GM23338 (cell line): Measurements from ENCODE around the gene POU5F2. TPM values are rescaled to one million over a fixed set of nuclear protein-coding genes. Genes with fewer than 3 reads are reported as not detected.

Experiments
- ATAC-seq: fragments of 200-7000 bp; cut with Tn5 transposase; 3 replicates; pipeline ENCODE4 v1.9.1; 2020
- DNase-seq: peaks from one replicate; pipeline ENCODE4 v3.0.0-alpha.2; 2015; ENCODE audit warnings: low spot score
- H2AFZ ChIP-seq: fragments of 200-600 bp; sonication (generic); 2 replicates; pipeline ENCODE4 v1.8.0; 2016; ENCODE audit warnings: antibody characterized with exemption, mild to moderate bottlenecking, moderate library complexity
- H3F3A ChIP-seq: fragments of 200-600 bp; sonication (generic); replicated peaks from 2 replicates; pipeline ENCODE4 v1.8.0; 2017; ENCODE audit warnings: antibody characterized with exemption, mixed run types, low read depth
- H3K27ac ChIP-seq: fragments of 200-600 bp; sonication (generic); 2 replicates; pipeline ENCODE4 v1.6.1; 2016; ENCODE audit warnings: low read depth
- H3K27me3 ChIP-seq: fragments of 200-600 bp; sonication (generic); 2 replicates; pipeline ENCODE4 v1.8.0; 2016; ENCODE audit warnings: mild to moderate bottlenecking, mixed run types, moderate library complexity; ENCODE audit not compliant: insufficient read depth
- H3K36me3 ChIP-seq: fragments of 200-600 bp; sonication (generic); 2 replicates; pipeline ENCODE4 v1.8.0; 2016; ENCODE audit warnings: mild to moderate bottlenecking; ENCODE audit not compliant: insufficient read depth
- H3K4me1 ChIP-seq: fragments of 200-600 bp; sonication (generic); 2 replicates; pipeline ENCODE4 v1.8.0; 2016; ENCODE audit warnings: mild to moderate bottlenecking, moderate library complexity; ENCODE audit not compliant: insufficient read depth
- H3K4me2 ChIP-seq: fragments of 200-600 bp; sonication (generic); 2 replicates; pipeline ENCODE4 v1.7.1; 2017; ENCODE audit warnings: mixed run types
- H3K4me3 ChIP-seq: fragments of 200-600 bp; sonication (generic); 2 replicates; pipeline ENCODE4 v1.6.1; 2016; ENCODE audit warnings: mixed run types
- H3K79me2 ChIP-seq: fragments of 200-600 bp; sonication (generic); replicated peaks from 2 replicates; pipeline ENCODE4 v1.8.0; 2017; ENCODE audit warnings: mild to moderate bottlenecking; ENCODE audit not compliant: insufficient read depth
- H3K9me2 ChIP-seq: fragments of 200-600 bp; sonication (generic); 2 replicates; pipeline ENCODE4 v1.8.0; 2017; ENCODE audit not compliant: insufficient read depth
- H4K20me1 ChIP-seq: fragments of 200-600 bp; sonication (generic); replicated peaks from 2 replicates; pipeline ENCODE4 v1.8.0; 2017; ENCODE audit warnings: mild to moderate bottlenecking; ENCODE audit not compliant: insufficient read depth
- H3K27ac Mint-ChIP-seq: 2 replicates; pipeline ENCODE4 v1.8.0; 2020; ENCODE audit warnings: inconsistent platforms, mild to moderate bottlenecking, moderate library complexity, mixed read lengths
- H3K27me3 Mint-ChIP-seq: 3 replicates; pipeline ENCODE4 v1.8.0; 2022; ENCODE audit warnings: low read depth, mild to moderate bottlenecking, moderate library complexity, mixed read lengths, inconsistent platforms; ENCODE audit not compliant: insufficient read depth, poor library complexity
- H3K36me3 Mint-ChIP-seq: 3 replicates; pipeline ENCODE4 v1.8.0; 2021; ENCODE audit warnings: low read depth, mild to moderate bottlenecking, inconsistent platforms, moderate library complexity, mixed read lengths
- H3K4me1 Mint-ChIP-seq: 3 replicates; pipeline ENCODE4 v1.8.0; 2020; ENCODE audit warnings: mild to moderate bottlenecking, inconsistent platforms, mixed read lengths
- H3K4me3 Mint-ChIP-seq: 3 replicates; pipeline ENCODE4 v1.8.0; 2021; ENCODE audit warnings: moderate library complexity, mild to moderate bottlenecking, inconsistent platforms, mixed read lengths
- H3K9me3 Mint-ChIP-seq: 3 replicates; pipeline ENCODE4 v1.8.0; 2020; ENCODE audit warnings: moderate library complexity, mild to moderate bottlenecking, inconsistent platforms, mixed read lengths
- CREB1 ChIP-seq: fragments of 250-450 bp; sonication (Bioruptor Pico); IDR thresholded peaks from 2 replicates; pipeline ENCODE4 v1.5.0; 2020; ENCODE audit warnings: low read depth, mild to moderate bottlenecking, moderate library complexity
- EZH2 ChIP-seq: fragments of 200-600 bp; sonication (generic); IDR thresholded peaks from one replicate; pipeline ENCODE4 v1.8.0; 2017; ENCODE audit warnings: antibody characterized with exemption, mild to moderate bottlenecking, low read depth; ENCODE audit not compliant: unreplicated experiment
- EZH2phosphoT487 ChIP-seq: fragments of 200-600 bp; sonication (generic); IDR thresholded peaks from one replicate; pipeline ENCODE4 v1.8.1; 2018; ENCODE audit warnings: antibody characterized with exemption; ENCODE audit not compliant: unreplicated experiment
- JUNB ChIP-seq: IDR thresholded peaks from one replicate; pipeline ENCODE4 v1.6.1; 2016; ENCODE audit warnings: antibody characterized with exemption; ENCODE audit not compliant: unreplicated experiment
- NANOG ChIP-seq: IDR thresholded peaks from 2 replicates; pipeline ENCODE4 v1.6.1; 2016; ENCODE audit warnings: antibody characterized with exemption, borderline replicate concordance
- long read RNA-seq: library from polyadenylated mRNA; unstranded; transcript quantifications from one replicate; pipeline ENCODE4 v2.0.0, GENCODE V29; 2020; ENCODE audit not compliant: unreplicated experiment
- polyA plus RNA-seq: library from polyadenylated mRNA; unstranded; fragments of >200 nt; fragmentation: Nextera tagmentation; extraction: Ambion mirVana; gene quantifications from 2 replicates; pipeline ENCODE4 v1.2.1, GENCODE V29; 2016
- total RNA-seq: library from RNA; depleted of rRNA; stranded (reverse); fragments of >200 nt; shearing (Covaris generic); gene quantifications from 2 replicates; pipeline ENCODE4 v1.2.3, GENCODE V29; 2014; rRNA removed
- TF ChIP-seq, protein P1 (sequence below), 2 experiments: fragments of 200-600 bp in 1 of 2; sonication (generic) in 1 of 2; conservative IDR thresholded peaks; 2 replicates each; pipeline versions ENCODE4 v1.5.1 to v1.6.1; 2016 to 2017; ENCODE audit warnings: antibody characterized with exemption in 2 of 2, low read depth in 2 of 2, mild to moderate bottlenecking in 2 of 2, moderate library complexity in 1 of 2
- TF ChIP-seq, protein P2 (sequence below): IDR thresholded peaks from 2 replicates; pipeline ENCODE4 v1.6.1; 2016; ENCODE audit warnings: antibody characterized with exemption

POU5F2 gene, protein sequence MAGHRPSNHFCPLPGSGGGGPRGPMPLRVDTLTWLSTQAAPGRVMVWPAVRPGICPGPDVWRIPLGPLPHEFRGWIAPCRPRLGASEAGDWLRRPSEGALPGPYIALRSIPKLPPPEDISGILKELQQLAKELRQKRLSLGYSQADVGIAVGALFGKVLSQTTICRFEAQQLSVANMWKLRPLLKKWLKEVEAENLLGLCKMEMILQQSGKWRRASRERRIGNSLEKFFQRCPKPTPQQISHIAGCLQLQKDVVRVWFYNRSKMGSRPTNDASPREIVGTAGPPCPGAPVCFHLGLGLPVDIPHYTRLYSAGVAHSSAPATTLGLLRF
- 0.76 and 1.2 TPM in 2 replicates for total RNA-seq
- 0.11 and 0.14 TPM in 2 replicates for polyA plus RNA-seq
- long read RNA-seq: 0 reads

DNA sequence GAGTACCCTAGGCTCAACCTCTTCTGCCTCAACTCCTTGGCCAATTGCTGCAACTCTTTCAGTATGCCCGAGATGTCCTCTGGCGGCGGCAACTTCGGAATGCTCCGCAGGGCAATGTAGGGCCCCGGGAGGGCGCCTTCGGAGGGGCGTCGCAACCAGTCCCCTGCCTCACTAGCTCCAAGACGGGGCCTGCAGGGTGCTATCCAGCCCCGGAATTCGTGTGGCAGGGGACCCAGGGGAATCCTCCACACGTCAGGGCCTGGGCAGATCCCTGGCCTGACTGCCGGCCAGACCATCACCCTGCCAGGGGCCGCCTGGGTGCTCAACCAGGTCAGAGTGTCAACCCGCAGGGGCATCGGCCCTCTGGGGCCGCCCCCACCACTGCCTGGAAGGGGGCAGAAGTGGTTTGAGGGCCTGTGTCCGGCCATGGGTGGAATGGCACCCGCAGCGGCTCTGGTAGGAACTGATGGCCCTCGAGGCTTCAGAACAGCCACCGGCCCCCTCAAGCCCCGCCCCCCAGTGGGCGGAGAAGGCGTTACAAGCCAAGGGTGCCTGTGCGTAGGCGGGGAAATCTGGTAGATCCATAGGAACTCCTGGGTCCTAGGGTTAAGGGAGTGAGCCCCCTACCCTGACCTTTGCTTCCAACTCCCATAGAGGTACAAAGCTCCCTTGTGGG lies at the start of gene POU5F2:
POU5F2 (minus strand) TSS at position 465 of the 676 bp plus-strand sequence; CDS start at position 428, 37 bp downstream.
- H4K20me1 ChIP-seq: no peaks in the 10 kb centered on the region
- no peak within 1 kb of the TSS for H3K4me2 ChIP-seq
- H3K27me3 ChIP-seq: no peaks in the 10 kb centered on the region
- no peak within 1 kb of the TSS for H3K27ac ChIP-seq
- ATAC-seq: peak; percentile 91
- H3K36me3 Mint-ChIP-seq: no peaks in the 10 kb centered on the region
- H3K4me3 ChIP-seq: no peak within 1 kb of the TSS
- H3F3A ChIP-seq: no peaks in the 10 kb centered on the region
- H3K79me2 ChIP-seq: no peaks in the 10 kb centered on the region
- peak; percentile 74 for DNase-seq
- peaks cover 4% of the 10 kb centered on the region for H3K27me3 Mint-ChIP-seq
- H3K4me3 Mint-ChIP-seq: no peak within 1 kb of the TSS
- H3K27ac Mint-ChIP-seq: no peak within 1 kb of the TSS
- no peaks in the 10 kb centered on the region for H3K4me1 ChIP-seq
- H2AFZ ChIP-seq: no peak within 1 kb of the TSS
- no peaks in the 10 kb centered on the region for H3K4me1 Mint-ChIP-seq
- H3K36me3 ChIP-seq: no peaks in the 10 kb centered on the region
- TF ChIP-seq, protein P1, sequence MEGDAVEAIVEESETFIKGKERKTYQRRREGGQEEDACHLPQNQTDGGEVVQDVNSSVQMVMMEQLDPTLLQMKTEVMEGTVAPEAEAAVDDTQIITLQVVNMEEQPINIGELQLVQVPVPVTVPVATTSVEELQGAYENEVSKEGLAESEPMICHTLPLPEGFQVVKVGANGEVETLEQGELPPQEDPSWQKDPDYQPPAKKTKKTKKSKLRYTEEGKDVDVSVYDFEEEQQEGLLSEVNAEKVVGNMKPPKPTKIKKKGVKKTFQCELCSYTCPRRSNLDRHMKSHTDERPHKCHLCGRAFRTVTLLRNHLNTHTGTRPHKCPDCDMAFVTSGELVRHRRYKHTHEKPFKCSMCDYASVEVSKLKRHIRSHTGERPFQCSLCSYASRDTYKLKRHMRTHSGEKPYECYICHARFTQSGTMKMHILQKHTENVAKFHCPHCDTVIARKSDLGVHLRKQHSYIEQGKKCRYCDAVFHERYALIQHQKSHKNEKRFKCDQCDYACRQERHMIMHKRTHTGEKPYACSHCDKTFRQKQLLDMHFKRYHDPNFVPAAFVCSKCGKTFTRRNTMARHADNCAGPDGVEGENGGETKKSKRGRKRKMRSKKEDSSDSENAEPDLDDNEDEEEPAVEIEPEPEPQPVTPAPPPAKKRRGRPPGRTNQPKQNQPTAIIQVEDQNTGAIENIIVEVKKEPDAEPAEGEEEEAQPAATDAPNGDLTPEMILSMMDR (conservative IDR thresholded peaks at IDR 0.05; ENCODE audit: low read depth in 2 of 2): peak; percentile 49 to 62
- TF ChIP-seq EZH2phosphoT487: no peak
- no peaks in the 10 kb centered on the region for H3K9me3 Mint-ChIP-seq
- H3K9me2 ChIP-seq: no peaks in the 10 kb centered on the region; the same call in 1 of the 2 replicates

DNA sequence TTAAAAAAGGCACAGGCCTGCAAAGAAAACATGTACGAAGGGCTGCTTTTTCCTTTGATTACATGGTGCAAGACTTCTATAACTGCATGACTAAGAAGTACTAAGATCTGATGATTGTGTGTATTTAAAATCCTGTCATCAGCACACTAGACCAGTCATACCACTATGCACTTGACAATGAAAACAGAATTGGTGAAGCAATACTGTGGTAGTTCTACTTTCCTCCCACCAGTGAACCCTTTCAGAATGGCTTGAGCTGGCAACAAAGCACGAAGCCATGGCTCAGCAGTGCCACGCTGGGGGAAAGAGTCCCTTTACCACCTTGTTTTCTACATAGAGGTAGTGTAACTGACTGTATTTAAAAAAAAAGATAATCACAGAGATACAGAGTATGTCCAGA lies 49.0 kb upstream of the POU5F2 start:
- Histone ChIP-seq H2AFZ (no peak overlapping the region), H3K4me2 (no peak overlapping the region), H3K79me2 (no peaks in the 10 kb centered on the region), H3K36me3 (no peaks in the 10 kb centered on the region), H3K27me3 (no peaks in the 10 kb centered on the region), H3K27ac (no peak overlapping the region), H4K20me1 (no peaks in the 10 kb centered on the region), H3K4me1 (0 out of 2 replicates have a peak, but pooled peaks cover 4% of the 10 kb centered on the region), H3K4me3 (no peak overlapping the region), H3F3A (no peaks in the 10 kb centered on the region), H3K9me2 (no peaks in the 10 kb centered on the region)
- ATAC-seq: no peak
- H3K9me3 Mint-ChIP-seq: no peaks in the 10 kb centered on the region
- TF ChIP-seq CREB1 (CRISPR knock-in tag) (no peak), JUNB (no peak), EZH2 (no peak), NANOG (no peak)
- TF ChIP-seq, protein P1 (conservative IDR thresholded peaks at IDR 0.05; ENCODE audit: low read depth in 2 of 2): no peak
- TF ChIP-seq, protein P2, sequence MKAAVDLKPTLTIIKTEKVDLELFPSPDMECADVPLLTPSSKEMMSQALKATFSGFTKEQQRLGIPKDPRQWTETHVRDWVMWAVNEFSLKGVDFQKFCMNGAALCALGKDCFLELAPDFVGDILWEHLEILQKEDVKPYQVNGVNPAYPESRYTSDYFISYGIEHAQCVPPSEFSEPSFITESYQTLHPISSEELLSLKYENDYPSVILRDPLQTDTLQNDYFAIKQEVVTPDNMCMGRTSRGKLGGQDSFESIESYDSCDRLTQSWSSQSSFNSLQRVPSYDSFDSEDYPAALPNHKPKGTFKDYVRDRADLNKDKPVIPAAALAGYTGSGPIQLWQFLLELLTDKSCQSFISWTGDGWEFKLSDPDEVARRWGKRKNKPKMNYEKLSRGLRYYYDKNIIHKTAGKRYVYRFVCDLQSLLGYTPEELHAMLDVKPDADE: no peak
- H3K27ac Mint-ChIP-seq: no peak overlapping the region
- H3K36me3 Mint-ChIP-seq: no peaks in the 10 kb centered on the region
- H3K4me3 Mint-ChIP-seq: no peak overlapping the region
- H3K27me3 Mint-ChIP-seq: peaks cover 4% of the 10 kb centered on the region
- H3K4me1 Mint-ChIP-seq: peaks cover 7% of the 10 kb centered on the region
- DNase-seq: no peak
